Esophagus muscularis mucosa (tissue), 4 donors: ENCODE data around the gene FDX2. TPM values are rescaled to one million over a fixed set of nuclear protein-coding genes. Genes with fewer than 3 reads are reported as not detected.
A peak's percentile ranks its signal among the peaks of the same experiment; 100 is the strongest.

Experiments used
- DNase-seq: peaks from one replicate; pipeline ENCODE4 v3.0.0-alpha.2; 2017; ENCODE audit errors: extremely low spot score
- H3K27ac ChIP-seq, 4 donors: fragments of 200-600 bp; sonication (generic); replicated peaks in 1 of 4; 1 replicate in 3 of 4; 2 replicates in 1 of 4; pipeline ENCODE4 v1.5.1; 2016 to 2019; ENCODE audit warnings: mild to moderate bottlenecking in 1 of 4
- H3K27me3 ChIP-seq, 4 donors: fragments of 200-600 bp; sonication (generic); one replicate each; pipeline versions ENCODE4 v1.5.1 to v1.6.0; 2016 to 2019
- H3K36me3 ChIP-seq, 4 donors: fragments of 200-600 bp; sonication (generic); one replicate each; pipeline ENCODE4 v1.5.1; 2016 to 2019
- H3K4me1 ChIP-seq, 4 donors: fragments of 200-600 bp; sonication (generic); one replicate each; pipeline ENCODE4 v1.5.1; 2016 to 2019
- H3K4me3 ChIP-seq, 4 donors: fragments of 200-600 bp; sonication (generic); 1 replicate in 2 of 4; 2 replicates in 2 of 4; pipeline ENCODE4 v1.5.1; 2016 to 2019; ENCODE audit warnings: mild to moderate bottlenecking in 4 of 4, moderate library complexity in 1 of 4
- H3K9me3 ChIP-seq, 4 donors: fragments of 200-600 bp; sonication (generic); 1 replicate in 3 of 4; 2 replicates in 1 of 4; pipeline ENCODE4 v1.5.1; 2016 to 2019
- EP300 ChIP-seq: sonication (generic); formaldehyde crosslinking; IDR thresholded peaks from one replicate; pipeline ENCODE4 v1.6.1; 2017; ENCODE audit warnings: antibody characterized with exemption
- POLR2A ChIP-seq: fragments of 450-650 bp; IDR thresholded peaks from one replicate; pipeline ENCODE4 v1.6.1; 2017; ENCODE audit warnings: antibody characterized with exemption, moderate library complexity, mild to moderate bottlenecking, low read depth
- POLR2AphosphoS5 ChIP-seq, 2 donors: sonication (generic); formaldehyde crosslinking; IDR thresholded peaks; one replicate each; pipeline ENCODE4 v1.6.1; 2017; ENCODE audit warnings: antibody characterized with exemption in 2 of 2
- WGBS: methylation state at CpG from one replicate; pipeline ENCODE4 v1.1.5; 2018; 5-methylcytosine and 5-hydroxymethylcytosine counted together
- intact Hi-C: fragments of 100-400 bp; cut with DNase I; formaldehyde crosslinking; loops from one replicate; pipeline ENCODE4 v1.15.1; 2023
- total RNA-seq, 4 donors: library from RNA; depleted of rRNA; stranded (reverse); fragments of >200 nt; gene quantifications; one replicate each; pipeline versions ENCODE4 v1.1.0 to v1.2.1, GENCODE V29; 2016
- TF ChIP-seq, protein P1 (sequence below), 3 experiments: fragments of 200-600 bp in 2 of 3; fragments of 450-650 bp in 1 of 3; sonication (generic) in 2 of 3; IDR thresholded peaks; one replicate each; pipeline ENCODE4 v1.5.1; 2017 to 2019; ENCODE audit warnings: antibody characterized with exemption in 3 of 3, mild to moderate bottlenecking in 2 of 3, moderate library complexity in 1 of 3

The FDX2 gene
- total RNA-seq, 4 donors from 2014 or later = 16.6 to 29.6 (median 26.5) TPM

GRCh38 chr19:10294368-10294697 lies 21.5 kb downstream of the FDX2 start:
- H3K36me3 ChIP-seq = no peaks in the 10 kb centered on the region
- TF ChIP-seq POLR2AphosphoS5 (IDR thresholded peaks at IDR 0.05) (no peak), POLR2A (no peak), EP300 (no peak)
- TF ChIP-seq, protein P1, sequence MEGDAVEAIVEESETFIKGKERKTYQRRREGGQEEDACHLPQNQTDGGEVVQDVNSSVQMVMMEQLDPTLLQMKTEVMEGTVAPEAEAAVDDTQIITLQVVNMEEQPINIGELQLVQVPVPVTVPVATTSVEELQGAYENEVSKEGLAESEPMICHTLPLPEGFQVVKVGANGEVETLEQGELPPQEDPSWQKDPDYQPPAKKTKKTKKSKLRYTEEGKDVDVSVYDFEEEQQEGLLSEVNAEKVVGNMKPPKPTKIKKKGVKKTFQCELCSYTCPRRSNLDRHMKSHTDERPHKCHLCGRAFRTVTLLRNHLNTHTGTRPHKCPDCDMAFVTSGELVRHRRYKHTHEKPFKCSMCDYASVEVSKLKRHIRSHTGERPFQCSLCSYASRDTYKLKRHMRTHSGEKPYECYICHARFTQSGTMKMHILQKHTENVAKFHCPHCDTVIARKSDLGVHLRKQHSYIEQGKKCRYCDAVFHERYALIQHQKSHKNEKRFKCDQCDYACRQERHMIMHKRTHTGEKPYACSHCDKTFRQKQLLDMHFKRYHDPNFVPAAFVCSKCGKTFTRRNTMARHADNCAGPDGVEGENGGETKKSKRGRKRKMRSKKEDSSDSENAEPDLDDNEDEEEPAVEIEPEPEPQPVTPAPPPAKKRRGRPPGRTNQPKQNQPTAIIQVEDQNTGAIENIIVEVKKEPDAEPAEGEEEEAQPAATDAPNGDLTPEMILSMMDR (IDR thresholded peaks at IDR 0.05) = no peak
- H3K9me3 ChIP-seq = no peaks in the 10 kb centered on the region
- 25% methylated on average over 11 of the region's 25 CpGs for whole genome bisulfite sequencing
- peaks cover 41 to 70% (median 65%) of the 10 kb centered on the region in 4 donors for H3K4me1 ChIP-seq
- no peak overlapping the region for H3K27ac ChIP-seq
- no peak overlapping the region for H3K4me3 ChIP-seq
- H3K27me3 ChIP-seq = peaks cover 16 to 99% (median 76%) of the 10 kb centered on the region in 4 donors
- intact Hi-C loops = no loop called here
- DNase-seq = no peak

DNA sequence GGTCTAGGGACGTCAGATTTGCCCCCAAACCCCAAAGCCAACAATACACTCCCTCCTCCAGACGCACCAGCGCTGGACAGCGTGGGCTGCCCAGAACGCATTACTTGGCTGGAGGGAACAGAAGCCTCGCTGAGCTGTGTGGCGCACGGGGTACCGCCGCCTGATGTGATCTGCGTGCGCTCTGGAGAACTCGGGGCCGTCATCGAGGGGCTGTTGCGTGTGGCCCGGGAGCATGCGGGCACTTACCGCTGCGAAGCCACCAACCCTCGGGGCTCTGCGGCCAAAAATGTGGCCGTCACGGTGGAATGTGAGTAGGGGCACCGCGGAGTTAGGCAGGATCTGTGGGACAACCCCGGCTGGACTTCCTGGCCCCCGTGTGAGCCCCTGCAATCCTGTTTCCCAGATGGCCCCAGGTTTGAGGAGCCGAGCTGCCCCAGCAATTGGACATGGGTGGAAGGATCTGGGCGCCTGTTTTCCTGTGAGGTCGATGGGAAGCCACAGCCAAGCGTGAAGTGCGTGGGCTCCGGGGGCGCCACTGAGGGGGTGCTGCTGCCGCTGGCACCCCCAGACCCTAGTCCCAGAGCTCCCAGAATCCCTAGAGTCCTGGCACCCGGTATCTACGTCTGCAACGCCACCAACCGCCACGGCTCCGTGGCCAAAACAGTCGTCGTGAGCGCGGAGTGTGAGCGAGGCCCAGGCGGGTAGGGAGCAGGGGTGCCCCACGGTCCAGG lies 22.0 kb downstream of the FDX2 start:
- Histone ChIP-seq H3K4me1 (peaks cover 46 to 75% (median 71%) of the 10 kb centered on the region in 4 donors), H3K4me3 (no peak overlapping the region), H3K9me3 (no peaks in the 10 kb centered on the region), H3K36me3 (no peaks in the 10 kb centered on the region), H3K27ac (no peak overlapping the region), H3K27me3 (peaks cover 16 to 100% (median 82%) of the 10 kb centered on the region in 4 donors)
- DNase-seq = no peak
- intact Hi-C loops = no loop called here
- TF ChIP-seq EP300 (no peak), POLR2AphosphoS5 (IDR thresholded peaks at IDR 0.05) (no peak), POLR2A (no peak)
- TF ChIP-seq, protein P1 (IDR thresholded peaks at IDR 0.05) = no peak
- 32% methylated on average over 33 of the region's 49 CpGs for WGBS

DNA sequence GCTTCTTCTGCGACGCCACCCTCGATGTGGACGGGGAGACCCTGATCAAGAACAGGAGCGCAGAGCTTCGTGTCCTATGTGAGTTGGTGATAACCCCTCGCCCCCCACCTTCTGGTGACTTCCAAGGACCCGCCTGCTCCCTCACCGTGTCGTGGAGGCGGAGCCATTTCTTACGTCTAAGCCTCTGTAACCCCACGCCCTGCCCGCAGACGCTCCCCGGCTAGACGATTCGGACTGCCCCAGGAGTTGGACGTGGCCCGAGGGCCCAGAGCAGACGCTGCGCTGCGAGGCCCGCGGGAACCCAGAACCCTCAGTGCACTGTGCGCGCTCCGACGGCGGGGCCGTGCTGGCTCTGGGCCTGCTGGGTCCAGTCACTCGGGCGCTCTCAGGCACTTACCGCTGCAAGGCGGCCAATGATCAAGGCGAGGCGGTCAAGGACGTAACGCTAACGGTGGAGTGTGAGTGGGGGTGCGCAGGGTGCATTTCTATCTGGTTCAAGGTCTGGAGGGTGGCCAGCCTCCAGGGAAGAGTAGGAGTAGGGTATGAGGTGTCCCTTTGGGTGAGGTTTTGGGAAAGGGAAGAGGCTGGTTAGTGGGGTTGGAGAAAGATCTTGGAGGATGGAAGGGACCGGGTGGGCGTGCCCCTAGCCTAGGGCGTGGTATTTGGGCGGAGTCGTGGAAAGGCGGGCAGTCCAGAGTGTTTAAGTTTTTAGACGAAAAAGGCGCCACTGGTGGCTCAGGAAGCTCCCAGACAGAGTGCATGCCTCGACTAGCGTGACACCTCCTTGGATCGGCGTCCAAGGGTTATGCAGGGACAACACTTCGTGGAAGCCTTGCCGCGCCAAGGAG lies 22.8 kb downstream of the FDX2 start:
- Histone ChIP-seq H3K4me1 (peaks cover 53 to 82% (median 78%) of the 10 kb centered on the region in 4 donors), H3K36me3 (no peaks in the 10 kb centered on the region), H3K9me3 (no peaks in the 10 kb centered on the region), H3K27ac (peak overlapping the region in 1 of 4 donors; percentile 30), H3K27me3 (peaks cover 16 to 100% (median 89%) of the 10 kb centered on the region in 4 donors), H3K4me3 (peak overlapping the region; percentile 39 to 60 (median 47))
- DNase-seq = no peak
- WGBS = 20% methylated on average over 25 of the region's 56 CpGs
- intact Hi-C loops = no loop called here
- TF ChIP-seq POLR2AphosphoS5 (IDR thresholded peaks at IDR 0.05) (no peak), EP300 (no peak), POLR2A (no peak)
- TF ChIP-seq, protein P1 (IDR thresholded peaks at IDR 0.05) = no peak

- 0% methylated on average over 20 of the region's 45 CpGs for WGBS
- DNase-seq = no peak
- H3K27ac ChIP-seq = peak overlapping the region in 1 of 4 donors; percentile 30
- H3K9me3 ChIP-seq = no peaks in the 10 kb centered on the region
- H3K27me3 ChIP-seq = peaks cover 16 to 100% (median 96%) of the 10 kb centered on the region in 4 donors
- TF ChIP-seq POLR2A = no peak
- no peak for TF ChIP-seq POLR2AphosphoS5 (IDR thresholded peaks at IDR 0.05)
- TF ChIP-seq, protein P1 (IDR thresholded peaks at IDR 0.05) = no peak
- TF ChIP-seq EP300 = no peak
- H3K36me3 ChIP-seq = no peaks in the 10 kb centered on the region
- intact Hi-C loops = no loop called here
- H3K4me1 ChIP-seq = peaks cover 59 to 89% (median 85%) of the 10 kb centered on the region in 4 donors
- H3K4me3 ChIP-seq = peak overlapping the region; percentile 39 to 60 (median 47)
These were observed 23.5 kb downstream of the FDX2 start for GRCh38 chr19:10292206-10292788.
